Omental fat pad (tissue), 4 donors: ENCODE results near the gene CNNM2. TPM values are rescaled to one million over a fixed set of nuclear protein-coding genes. Genes with fewer than 3 reads are reported as not detected.
A peak's percentile ranks its signal among the peaks of the same experiment; 100 is the strongest.
"Not testable (repeated sequence)": the region's sequence is repeated elsewhere in the genome, so short reads cannot be mapped to it uniquely, and the experiment has no call there.

Experiments
- ATAC-seq: fragments of 150-250 bp; one replicate; pipeline ENCODE4 v1.9.1; 2016; ENCODE audit warnings: mild to moderate bottlenecking, moderate library complexity; ENCODE audit not compliant: low FRiP score
- DNase-seq: peaks from one replicate; pipeline ENCODE4 v3.0.0-alpha.2; 2019; ENCODE audit warnings: low spot score
- total RNA-seq, 4 donors: library from RNA; depleted of rRNA; stranded (reverse); fragments of >200 nt; gene quantifications; one replicate each; pipeline ENCODE4 v1.1.0, GENCODE V29; 2016
- TF ChIP-seq, protein P1 (sequence below), 3 donors: fragments of 450-650 bp; IDR thresholded peaks; one replicate each; pipeline ENCODE4 v1.5.1; 2016 to 2017; ENCODE audit warnings: antibody characterized with exemption in 3 of 3, mild to moderate bottlenecking in 3 of 3, moderate library complexity in 2 of 3

CNNM2 gene
- total RNA-seq, 4 donors from 2014 or later = 2.3 to 9.8 (median 3.2) TPM

DNA sequence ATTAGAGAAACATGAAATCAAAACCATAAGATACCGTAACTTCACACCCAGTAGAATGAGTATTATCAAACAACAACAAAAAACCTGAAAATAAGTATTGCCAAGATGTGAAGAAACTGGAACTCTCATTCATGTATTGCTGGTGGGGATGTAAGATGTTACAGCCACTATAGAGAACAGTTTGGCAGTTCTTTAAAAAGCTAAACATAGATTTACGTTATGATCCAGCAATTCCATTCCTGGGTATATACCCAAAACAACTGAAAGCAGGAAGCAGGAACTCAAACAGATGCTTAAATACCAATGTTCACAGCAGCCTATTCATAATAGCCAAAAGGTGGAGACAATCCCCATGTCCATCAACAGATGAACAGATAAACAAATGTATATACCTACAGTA, 202.5 kb downstream of the CNNM2 start:
- no peak for ATAC-seq
- TF ChIP-seq, protein P1, sequence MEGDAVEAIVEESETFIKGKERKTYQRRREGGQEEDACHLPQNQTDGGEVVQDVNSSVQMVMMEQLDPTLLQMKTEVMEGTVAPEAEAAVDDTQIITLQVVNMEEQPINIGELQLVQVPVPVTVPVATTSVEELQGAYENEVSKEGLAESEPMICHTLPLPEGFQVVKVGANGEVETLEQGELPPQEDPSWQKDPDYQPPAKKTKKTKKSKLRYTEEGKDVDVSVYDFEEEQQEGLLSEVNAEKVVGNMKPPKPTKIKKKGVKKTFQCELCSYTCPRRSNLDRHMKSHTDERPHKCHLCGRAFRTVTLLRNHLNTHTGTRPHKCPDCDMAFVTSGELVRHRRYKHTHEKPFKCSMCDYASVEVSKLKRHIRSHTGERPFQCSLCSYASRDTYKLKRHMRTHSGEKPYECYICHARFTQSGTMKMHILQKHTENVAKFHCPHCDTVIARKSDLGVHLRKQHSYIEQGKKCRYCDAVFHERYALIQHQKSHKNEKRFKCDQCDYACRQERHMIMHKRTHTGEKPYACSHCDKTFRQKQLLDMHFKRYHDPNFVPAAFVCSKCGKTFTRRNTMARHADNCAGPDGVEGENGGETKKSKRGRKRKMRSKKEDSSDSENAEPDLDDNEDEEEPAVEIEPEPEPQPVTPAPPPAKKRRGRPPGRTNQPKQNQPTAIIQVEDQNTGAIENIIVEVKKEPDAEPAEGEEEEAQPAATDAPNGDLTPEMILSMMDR (IDR thresholded peaks at IDR 0.05) = no peak
- no peak for DNase-seq

DNA sequence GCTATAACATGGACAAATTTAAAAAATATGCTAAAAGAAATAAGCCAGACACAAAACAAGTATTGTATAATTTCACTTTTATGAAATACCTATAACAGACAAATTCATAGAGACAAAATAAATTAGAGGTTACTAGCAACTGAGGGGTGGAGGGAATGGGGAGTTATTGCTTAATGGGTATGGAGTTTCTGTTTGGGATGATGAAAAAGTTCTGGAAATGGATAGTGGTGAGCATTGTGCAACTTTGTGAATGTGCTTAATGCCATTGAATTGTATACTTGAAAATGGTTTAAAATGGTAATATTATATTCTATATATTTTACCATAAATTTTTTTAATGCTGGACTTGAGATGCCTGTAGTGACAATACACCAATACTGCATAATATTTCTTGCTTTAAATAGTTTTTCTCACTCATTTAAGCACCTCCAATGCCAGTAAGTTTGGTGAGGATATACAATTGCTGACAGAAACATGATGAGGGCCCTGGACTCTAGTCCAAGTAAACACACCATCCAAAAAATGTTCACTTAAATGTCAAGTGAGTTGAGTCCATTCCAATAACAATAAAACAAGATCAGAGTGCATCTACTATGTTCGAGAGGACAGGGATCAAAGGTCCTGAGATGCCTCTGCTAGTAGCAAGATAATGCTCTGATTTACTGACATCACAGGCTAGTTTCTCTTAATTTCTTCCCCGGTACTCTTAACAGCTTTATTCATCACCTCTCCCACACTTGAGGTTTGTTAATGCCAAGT, 203.1 kb downstream of the CNNM2 start:
- peak; percentile 60 for ATAC-seq

DNA sequence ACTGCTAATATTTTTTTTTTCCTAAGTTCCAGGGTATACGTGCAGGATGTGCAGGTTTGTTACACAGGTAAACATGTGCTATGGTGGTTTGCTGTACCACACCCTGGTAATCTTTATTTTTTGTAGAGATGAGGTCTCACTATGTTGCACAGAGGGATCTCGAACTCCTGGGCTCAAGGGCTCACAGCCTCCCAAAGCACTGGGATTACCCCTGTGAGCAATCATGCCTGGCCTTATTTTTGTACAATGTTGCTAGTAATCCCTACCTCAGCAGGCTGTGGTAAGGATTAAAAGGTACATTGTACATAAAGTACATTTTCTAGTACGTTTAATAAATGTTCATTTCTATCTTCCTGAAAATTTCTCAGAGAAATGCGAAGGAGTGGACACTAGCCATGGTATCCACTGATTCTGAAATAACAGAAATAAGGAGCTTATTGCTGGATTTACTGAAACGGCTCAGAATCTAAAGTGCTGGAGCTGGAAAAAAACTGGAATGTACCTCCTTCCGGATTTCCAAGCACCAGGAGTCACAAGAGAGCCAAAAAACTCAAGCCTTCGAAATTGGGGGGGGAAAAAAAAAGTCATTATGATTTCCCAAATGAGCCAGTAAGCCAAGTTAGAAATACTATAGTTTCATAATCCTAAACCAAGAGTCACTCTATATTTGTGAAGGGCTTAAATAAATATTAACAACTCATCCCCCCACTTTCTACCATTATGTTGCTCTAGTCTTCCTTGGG, 205.4 kb downstream of the CNNM2 start:
- ATAC-seq = no peak

More for the DNA sequence above, 203.1 kb downstream of the CNNM2 start:
- no peak for DNase-seq
- TF ChIP-seq, protein P1 (IDR thresholded peaks at IDR 0.05) = no peak

DNA sequence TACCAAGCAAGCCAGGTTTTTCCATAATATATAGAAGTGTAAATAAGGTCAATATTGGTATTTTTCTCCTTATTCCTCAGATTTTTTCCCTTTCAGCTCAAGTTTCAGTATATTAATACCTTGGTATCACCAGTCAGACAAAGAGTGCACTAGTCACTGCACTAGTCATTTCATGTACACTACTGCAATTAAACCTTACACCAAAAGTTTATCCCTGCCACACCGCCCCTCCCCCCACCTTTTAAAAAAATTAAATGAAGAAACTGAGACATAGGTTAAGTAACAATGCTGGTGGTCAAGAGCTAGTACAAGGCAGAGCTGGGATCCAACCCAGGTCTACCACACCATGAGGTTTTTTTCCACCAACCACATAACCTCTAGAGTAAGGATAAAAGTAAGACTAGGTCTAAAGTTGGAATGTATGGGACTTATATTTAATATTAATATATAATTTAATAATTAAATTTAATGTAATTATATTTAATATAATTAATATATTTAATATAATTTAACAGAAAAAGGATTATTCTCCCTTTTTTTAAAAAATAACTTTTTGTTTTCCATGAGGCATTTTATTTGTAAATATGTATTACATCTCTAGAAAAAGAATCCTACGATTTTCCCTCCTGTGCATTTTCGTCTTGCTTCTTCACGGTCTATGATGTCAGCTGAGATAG, 206.5 kb downstream of the CNNM2 start:
- TF ChIP-seq, protein P1 (IDR thresholded peaks at IDR 0.05) = no peak

More for the DNA sequence above, 205.4 kb downstream of the CNNM2 start:
- no peak for DNase-seq
- TF ChIP-seq, protein P1 (IDR thresholded peaks at IDR 0.05) = no peak

DNA sequence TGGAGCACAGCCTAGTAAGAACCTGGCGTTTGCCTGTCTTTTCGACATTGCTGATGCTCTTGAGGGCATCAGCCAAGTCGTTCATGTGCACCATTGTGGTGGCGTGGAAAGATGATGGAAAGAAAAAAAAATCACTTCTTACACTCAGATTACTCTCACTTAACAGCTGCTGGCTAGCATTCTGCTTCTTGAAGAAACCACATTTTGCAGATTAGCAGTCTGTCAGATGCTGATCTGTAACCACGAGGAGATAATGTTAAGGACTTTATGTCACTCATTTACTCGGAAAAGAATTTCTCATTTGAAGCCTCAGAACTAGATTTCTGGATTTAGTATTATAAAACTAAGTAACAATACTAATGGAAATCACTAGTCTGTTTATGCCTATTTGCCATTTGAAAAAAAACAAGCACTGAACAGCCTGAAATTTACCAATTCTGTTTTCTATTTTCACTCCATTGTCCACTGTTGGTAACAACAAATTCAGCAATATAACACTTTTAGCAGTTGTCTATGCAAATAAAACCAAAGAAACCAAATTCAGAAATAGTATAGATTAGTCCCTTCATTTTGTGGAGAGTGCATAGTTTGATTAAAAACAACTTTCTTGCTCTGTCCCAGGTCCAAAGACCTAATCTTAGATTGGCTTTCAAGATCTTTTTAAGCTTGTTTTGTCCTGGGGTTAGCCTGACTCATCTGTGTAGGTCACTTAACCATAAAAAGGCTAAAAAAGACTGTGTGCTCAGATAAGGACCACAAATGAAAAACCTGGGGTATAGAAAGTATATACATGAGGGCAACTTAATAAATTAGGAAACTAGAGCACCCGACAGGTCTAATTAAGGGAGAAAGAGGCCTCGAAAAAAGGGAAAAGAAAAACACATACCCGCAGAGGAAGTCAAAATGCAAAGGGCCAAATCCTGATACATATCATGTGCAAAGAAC, 207.5 kb downstream of the CNNM2 start:
- TF ChIP-seq, protein P1 (IDR thresholded peaks at IDR 0.05) = no peak
- no peak for ATAC-seq
- DNase-seq = no peak

More for the DNA sequence above, 206.5 kb downstream of the CNNM2 start:
- DNase-seq = no peak
- no peak for ATAC-seq

DNA sequence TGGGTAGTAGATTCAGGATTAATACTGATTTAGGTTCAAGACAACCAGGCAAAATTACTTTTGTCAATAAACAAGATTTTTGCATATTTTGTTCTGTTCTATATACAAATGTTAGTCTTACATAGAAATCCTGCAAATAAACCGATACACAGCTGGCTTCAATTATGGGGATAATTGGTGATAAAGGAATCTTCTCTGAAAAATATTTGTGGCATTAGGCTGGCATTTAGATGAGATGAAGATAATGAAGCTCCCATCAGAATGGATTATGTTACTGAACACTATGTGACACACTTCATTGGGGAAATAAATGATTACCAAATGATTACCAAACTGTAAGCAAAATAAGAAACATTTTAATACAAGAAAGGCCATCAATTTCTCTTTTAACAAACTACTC, 209.1 kb downstream of the CNNM2 start:
- no peak for DNase-seq
- no peak for ATAC-seq
- TF ChIP-seq, protein P1 (IDR thresholded peaks at IDR 0.05) = no peak

DNA sequence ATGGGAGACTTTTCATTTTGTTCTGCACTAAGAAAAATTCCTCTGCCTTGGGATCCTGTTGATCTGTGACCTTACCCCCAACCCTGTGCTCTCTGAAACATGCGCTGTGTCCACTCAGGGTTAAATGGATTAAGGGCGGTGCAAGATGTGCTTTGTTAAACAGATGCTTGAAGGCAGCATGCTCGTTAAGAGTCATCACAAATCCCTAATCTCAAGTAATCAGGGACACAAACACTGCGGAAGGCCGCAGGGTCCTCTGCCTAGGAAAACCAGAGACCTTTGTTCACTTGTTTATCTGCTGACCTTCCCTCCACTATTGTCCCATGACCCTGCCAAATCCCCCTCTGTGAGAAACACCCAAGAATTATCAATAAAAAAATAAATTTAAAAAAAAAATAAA, 212.1 kb downstream of the CNNM2 start:
- ATAC-seq, DNase-seq: not testable (repeated sequence)
